IgD-negative memory B cell (primary cell): ENCODE results near the gene GYS1. TPM values are rescaled to one million over a fixed set of nuclear protein-coding genes. Genes with fewer than 3 reads are reported as not detected.
"Not testable (repeated sequence)": the region's sequence is repeated elsewhere in the genome, so short reads cannot be mapped to it uniquely, and the experiment has no call there.

ENCODE experiments used
- H3K27ac Mint-ChIP-seq, 3 donors: one replicate each; pipeline ENCODE4 v1.8.0; 2020 to 2022; ENCODE audit warnings: mild to moderate bottlenecking in 3 of 3, mixed read lengths in 3 of 3, moderate library complexity in 1 of 3
- H3K27me3 Mint-ChIP-seq: one replicate; pipeline ENCODE4 v1.8.0; 2021; ENCODE audit warnings: mixed read lengths
- H3K36me3 Mint-ChIP-seq: one replicate; pipeline ENCODE4 v1.8.0; 2020; ENCODE audit warnings: mild to moderate bottlenecking, mixed read lengths
- H3K4me1 Mint-ChIP-seq, 3 donors: one replicate each; pipeline ENCODE4 v1.8.0; 2020 to 2022; ENCODE audit warnings: mixed read lengths in 3 of 3, mild to moderate bottlenecking in 1 of 3
- H3K4me3 Mint-ChIP-seq, 4 donors: one replicate each; pipeline ENCODE4 v1.8.0; 2020 to 2022; ENCODE audit warnings: mild to moderate bottlenecking in 4 of 4, mixed read lengths in 4 of 4, moderate library complexity in 3 of 4
- H3K9me3 Mint-ChIP-seq, 3 donors: one replicate each; pipeline ENCODE4 v1.8.0; 2020 to 2021; ENCODE audit warnings: mixed read lengths in 3 of 3, mild to moderate bottlenecking in 1 of 3
- polyA plus RNA-seq: library from polyadenylated mRNA; unstranded; fragments of 300-500 nt; fragmentation: Illumina TruSeq; gene quantifications from one replicate; pipeline ENCODE4 v1.2.3, GENCODE V29; 2021

GYS1 gene
- polyA plus RNA-seq, 1 donor from 2014 or later: 26.4 TPM

- Mint-ChIP-seq H3K27ac (peak overlapping the region in 1 of 3 donors; percentile 12), H3K9me3 (no peaks in the 10 kb centered on the region), H3K4me1 (peaks cover 10 to 18% (median 18%) of the 10 kb centered on the region in 3 donors), H3K36me3 (peaks cover 1% of the 10 kb centered on the region), H3K27me3 (peaks cover 5% of the 10 kb centered on the region), H3K4me3 (peak overlapping the region; percentile 58 to 86 (median 74))
Observed at GRCh38 chr19:49020931-49021895, 28.1 kb upstream of the GYS1 start.

GRCh38 chr19:49020342-49020741 lies 27.2 kb upstream of the GYS1 start:
- H3K4me1 Mint-ChIP-seq: peaks cover 10 to 18% (median 18%) of the 10 kb centered on the region in 3 donors
- H3K36me3 Mint-ChIP-seq: peaks cover 1% of the 10 kb centered on the region
- H3K27me3 Mint-ChIP-seq: peaks cover 5% of the 10 kb centered on the region
- peak overlapping the region; percentile 58 to 98 (median 90) for H3K4me3 Mint-ChIP-seq
- no peaks in the 10 kb centered on the region for H3K9me3 Mint-ChIP-seq
- no peak overlapping the region for H3K27ac Mint-ChIP-seq

GRCh38 chr19:49019242-49019932 lies 26.3 kb upstream of the GYS1 start:
- Mint-ChIP-seq H3K36me3 (peaks cover 1% of the 10 kb centered on the region), H3K9me3 (no peaks in the 10 kb centered on the region), H3K27me3 (peaks cover 5% of the 10 kb centered on the region), H3K27ac (peak overlapping the region in 2 of 3 donors; percentile 79 to 98), H3K4me3 (peak overlapping the region; percentile 85 to 98 (median 95)), H3K4me1 (peaks cover 10 to 18% (median 18%) of the 10 kb centered on the region in 3 donors)

- Mint-ChIP-seq H3K4me1 (peaks cover 10 to 18% (median 18%) of the 10 kb centered on the region in 3 donors), H3K27ac (peak overlapping the region in 2 of 3 donors; percentile 79 to 98), H3K4me3 (peak overlapping the region; percentile 85 to 98 (median 95))
- not testable (repeated sequence) for H3K27me3 Mint-ChIP-seq, H3K36me3 Mint-ChIP-seq, H3K9me3 Mint-ChIP-seq
Observed at GRCh38 chr19:49018388-49019241, 25.5 kb upstream of the GYS1 start.

- Mint-ChIP-seq H3K27ac (no peak overlapping the region), H3K27me3 (peaks cover 5% of the 10 kb centered on the region)
Observed at GRCh38 chr19:49017666-49018351, 24.7 kb upstream of the GYS1 start.

GRCh38 chr19:49017041-49017665 lies 24.0 kb upstream of the GYS1 start, which contains the start of gene LHB:
Gene LHB (minus strand): TSS chr19:49017091. CDS start chr19:49017081, 10 bp downstream.
- H3K9me3 Mint-ChIP-seq: no peaks in the 10 kb centered on the region
- H3K27me3 Mint-ChIP-seq: peaks cover 5% of the 10 kb centered on the region
- peaks cover 1% of the 10 kb centered on the region for H3K36me3 Mint-ChIP-seq
- H3K4me3 Mint-ChIP-seq: peak within 1 kb of the TSS; percentile 85 to 98 (median 95)
- peak within 1 kb of the TSS in 1 of 3 donors; percentile 69 for H3K27ac Mint-ChIP-seq
- H3K4me1 Mint-ChIP-seq: peaks cover 10 to 18% (median 18%) of the 10 kb centered on the region in 3 donors

More at GRCh38 chr19:49017666-49018351, 24.7 kb upstream of the GYS1 start:
- Mint-ChIP-seq H3K4me3 (peak overlapping the region; percentile 85 to 98 (median 95)), H3K4me1 (peaks cover 10 to 18% (median 18%) of the 10 kb centered on the region in 3 donors), H3K9me3 (no peaks in the 10 kb centered on the region), H3K36me3 (peaks cover 1% of the 10 kb centered on the region)

GRCh38 chr19:49016067-49016839 lies 23.1 kb upstream of the GYS1 start:
- Mint-ChIP-seq H3K4me3 (peak overlapping the region in 2 of 4 donors; percentile 9 to 68), H3K9me3 (no peaks in the 10 kb centered on the region), H3K27ac (no peak overlapping the region), H3K36me3 (peaks cover 1% of the 10 kb centered on the region), H3K4me1 (peaks cover 10 to 17% (median 14%) of the 10 kb centered on the region in 3 donors), H3K27me3 (peaks cover 5% of the 10 kb centered on the region)

GRCh38 chr19:49014870-49015255 lies 21.8 kb upstream of the GYS1 start:
- peaks cover 3% of the 10 kb centered on the region for H3K27me3 Mint-ChIP-seq
- H3K9me3 Mint-ChIP-seq: no peaks in the 10 kb centered on the region
- H3K36me3 Mint-ChIP-seq: peaks cover 1% of the 10 kb centered on the region
- peaks cover 4 to 9% (median 6%) of the 10 kb centered on the region in 3 donors for H3K4me1 Mint-ChIP-seq
- H3K4me3 Mint-ChIP-seq: peak overlapping the region in 1 of 4 donors; percentile 68
- H3K27ac Mint-ChIP-seq: no peak overlapping the region

- H3K27me3 Mint-ChIP-seq: peaks cover 3% of the 10 kb centered on the region
- peak overlapping the region in 2 of 4 donors; percentile 72 to 73 for H3K4me3 Mint-ChIP-seq
- H3K36me3 Mint-ChIP-seq: peaks cover 1% of the 10 kb centered on the region
- no peak overlapping the region for H3K27ac Mint-ChIP-seq
- peaks cover 4% of the 10 kb centered on the region in 3 donors for H3K4me1 Mint-ChIP-seq
- no peaks in the 10 kb centered on the region for H3K9me3 Mint-ChIP-seq
Observed at GRCh38 chr19:49014123-49014869, 21.2 kb upstream of the GYS1 start.

GRCh38 chr19:49011194-49011593 lies 18.1 kb upstream of the GYS1 start:
- Mint-ChIP-seq H3K36me3 (no peaks in the 10 kb centered on the region), H3K27ac (peak overlapping the region in 1 of 3 donors; percentile 31), H3K4me1 (no peaks in the 10 kb centered on the region), H3K27me3 (no peaks in the 10 kb centered on the region), H3K4me3 (no peak overlapping the region), H3K9me3 (no peaks in the 10 kb centered on the region)

- peak overlapping the region in 1 of 3 donors; percentile 10 for H3K27ac Mint-ChIP-seq
- no peaks in the 10 kb centered on the region for H3K4me1 Mint-ChIP-seq
- no peaks in the 10 kb centered on the region for H3K36me3 Mint-ChIP-seq
- H3K4me3 Mint-ChIP-seq: no peak overlapping the region
- H3K27me3 Mint-ChIP-seq: no peaks in the 10 kb centered on the region
- no peaks in the 10 kb centered on the region for H3K9me3 Mint-ChIP-seq
Observed at GRCh38 chr19:49010453-49010852, 17.3 kb upstream of the GYS1 start.

- H3K36me3 Mint-ChIP-seq: no peaks in the 10 kb centered on the region
- H3K9me3 Mint-ChIP-seq: no peaks in the 10 kb centered on the region
- H3K27me3 Mint-ChIP-seq: no peaks in the 10 kb centered on the region
- H3K27ac Mint-ChIP-seq: no peak overlapping the region
- H3K4me3 Mint-ChIP-seq: no peak overlapping the region
- no peaks in the 10 kb centered on the region for H3K4me1 Mint-ChIP-seq
Observed at GRCh38 chr19:49009828-49010227, 16.7 kb upstream of the GYS1 start.
